Esophagus muscularis mucosa (tissue), 4 donors: Measurements from ENCODE around the gene PCDHGB1.

Experiments
- CTCF ChIP-seq, 3 experiments: fragments of 200-600 bp in 2 of 3; fragments of 450-650 bp in 1 of 3; sonication (generic) in 2 of 3; IDR thresholded peaks; one replicate each; pipeline ENCODE4 v1.5.1; 2017 to 2019; ENCODE audit warnings: antibody characterized with exemption in 3 of 3, mild to moderate bottlenecking in 2 of 3, moderate library complexity in 1 of 3
- EP300 ChIP-seq: sonication (generic); formaldehyde crosslinking; IDR thresholded peaks from one replicate; pipeline ENCODE4 v1.6.1; 2017; ENCODE audit warnings: antibody characterized with exemption
- POLR2A ChIP-seq: fragments of 450-650 bp; IDR thresholded peaks from one replicate; pipeline ENCODE4 v1.6.1; 2017; ENCODE audit warnings: antibody characterized with exemption, moderate library complexity, mild to moderate bottlenecking, low read depth
- POLR2AphosphoS5 ChIP-seq, 2 donors: sonication (generic); formaldehyde crosslinking; IDR thresholded peaks; one replicate each; pipeline ENCODE4 v1.6.1; 2017; ENCODE audit warnings: antibody characterized with exemption in 2 of 2

GRCh38 chr5:141356133-141356532 is 6.2 kb downstream of the PCDHGB1 start:
- TF ChIP-seq POLR2AphosphoS5 (IDR thresholded peaks at IDR 0.05) (no peak), POLR2A (no peak), CTCF (IDR thresholded peaks at IDR 0.05) (no peak), EP300 (no peak)
